Measurements from ENCODE around the gene ING3.

GRCh38 chr7:120986650-120987049, 36.1 kb downstream of the ING3 start:
- no peak for TF ChIP-seq CTCF (IDR thresholded peaks at IDR 0.05; ENCODE audit: poor library complexity, severe bottlenecking)
- no peak for TF ChIP-seq TAF1 (IDR thresholded peaks at IDR 0.05; ENCODE audit: low read depth)
- no peak for TF ChIP-seq RAD21 (conservative IDR thresholded peaks at IDR 0.05)
- TF ChIP-seq REST (IDR thresholded peaks at IDR 0.05; ENCODE audit: borderline replicate concordance) = no peak
- TF ChIP-seq EZH2 (IDR thresholded peaks at IDR 0.05; ENCODE audit: borderline replicate concordance, insufficient read depth, low read length, poor library complexity, severe bottlenecking) = no peak
- no peak for TF ChIP-seq MXI1 (conservative IDR thresholded peaks at IDR 0.05; ENCODE audit: poor library complexity, severe bottlenecking)
- TF ChIP-seq EP300 (conservative IDR thresholded peaks at IDR 0.05; ENCODE audit: poor library complexity, severe bottlenecking) = no peak
- no peak for TF ChIP-seq POLR2AphosphoS5 (IDR thresholded peaks at IDR 0.05)

All from neural cell (in vitro differentiated cells).